ENCODE measurements around the gene KCND3.

KCND3 gene

DNA sequence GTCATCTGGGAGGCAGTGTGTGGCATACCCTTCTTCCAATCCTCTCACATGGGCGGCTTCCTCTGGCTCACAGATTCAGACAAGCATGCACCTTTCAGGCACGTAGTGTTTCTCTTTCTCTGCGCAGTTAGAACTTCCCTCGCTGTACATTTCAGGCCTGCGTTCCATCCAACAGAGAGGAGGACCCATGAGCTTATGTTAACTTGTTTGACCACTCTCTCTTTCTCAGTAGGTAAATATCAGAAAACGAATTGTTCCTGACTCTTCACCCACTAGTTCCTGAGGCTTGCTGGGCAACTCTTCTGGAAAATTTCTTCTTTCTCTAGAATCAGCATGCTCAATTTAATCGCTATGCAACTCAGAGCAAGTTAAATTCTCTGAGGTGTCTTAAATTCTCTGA, 148.3 kb downstream of the KCND3 start:
- no peak for DNase-seq

DNA sequence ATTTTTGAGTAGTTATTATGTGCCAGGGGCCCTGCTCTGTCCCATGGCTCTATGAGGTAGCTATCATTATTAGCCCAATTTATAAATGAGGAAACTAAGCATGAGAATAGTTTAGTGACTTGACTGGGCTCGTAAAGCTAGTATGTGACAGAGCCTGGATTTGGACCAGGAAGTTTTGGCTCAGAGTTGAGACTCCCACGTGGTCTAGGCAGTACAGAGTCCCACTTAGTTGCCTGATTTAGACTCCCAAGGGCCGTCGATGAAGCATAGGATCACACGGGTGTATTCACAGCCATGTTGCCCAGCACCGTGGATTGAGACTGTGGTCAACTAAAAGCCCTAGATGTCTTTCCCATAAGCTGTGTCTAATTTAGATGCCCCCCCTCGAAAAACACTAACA, 152.1 kb downstream of the KCND3 start:
- DNase-seq: no peak

DNA sequence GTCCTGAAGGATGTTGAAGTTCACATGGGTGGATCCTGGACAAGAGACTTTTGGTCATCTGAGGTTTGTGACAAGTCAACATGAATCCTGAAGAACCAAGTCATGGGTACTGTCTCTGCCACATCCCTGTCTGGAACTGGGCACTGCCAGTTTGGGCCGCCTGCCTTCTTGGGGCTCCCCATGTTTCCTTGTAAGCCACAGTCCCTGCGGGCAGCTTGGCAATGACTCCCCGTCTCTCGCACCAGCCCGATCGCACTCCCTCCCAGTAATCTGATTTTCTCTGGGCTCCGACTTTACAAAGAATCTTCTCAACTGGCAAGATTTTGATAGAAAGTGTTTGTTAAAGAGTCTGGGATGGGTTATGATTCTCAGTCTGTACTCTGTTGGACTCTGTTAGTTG, 153.4 kb downstream of the KCND3 start:
- no peak for DNase-seq

- no peak for DNase-seq
Measured at GRCh38 chr1:111835514-111835913, 154.0 kb downstream of the KCND3 start.

DNA sequence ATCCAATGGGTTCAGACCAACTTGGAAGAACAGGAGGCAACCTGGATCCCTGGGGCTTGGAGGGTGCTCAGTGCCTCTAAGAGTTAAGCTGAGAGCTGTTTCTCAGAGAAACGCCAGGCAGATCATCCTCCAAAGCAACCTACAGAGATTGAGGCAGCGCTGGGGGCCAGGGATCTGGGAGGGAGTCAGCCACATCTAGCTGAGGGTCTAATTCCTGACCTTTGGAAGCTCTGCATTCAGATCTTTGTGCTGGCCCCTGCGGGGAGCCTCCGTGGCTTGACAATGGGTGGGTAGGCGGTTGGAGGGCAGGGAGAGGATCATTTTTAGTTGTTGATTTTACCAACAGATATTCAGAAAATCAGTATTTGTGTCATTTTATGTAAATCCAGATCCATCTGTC, 154.5 kb downstream of the KCND3 start:
- no peak for DNase-seq

GRCh38 chr1:111833334-111833733, 156.1 kb downstream of the KCND3 start:
- no peak for DNase-seq

GRCh38 chr1:111832521-111833155, 156.8 kb downstream of the KCND3 start:
- DNase-seq: no peak

DNA sequence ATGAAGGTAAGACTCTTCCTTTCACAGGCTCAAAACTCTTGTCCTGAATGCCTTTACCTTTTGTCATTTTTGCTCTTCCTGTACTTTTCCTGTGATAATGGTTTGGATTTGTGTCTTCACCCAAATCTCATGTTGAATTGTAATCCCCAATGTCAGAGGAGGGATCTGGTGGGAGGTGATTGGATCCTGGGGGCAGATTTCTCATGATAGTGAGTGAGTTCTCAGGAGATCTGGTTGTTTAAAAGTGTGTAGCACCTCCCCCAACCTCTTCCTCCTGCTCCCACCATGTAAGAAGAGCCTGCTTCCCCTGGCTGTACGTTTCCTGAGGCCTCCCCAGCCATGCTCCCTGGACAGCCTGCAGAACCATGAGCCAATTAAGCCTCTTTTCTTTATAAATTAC, 158.3 kb downstream of the KCND3 start:
- DNase-seq: no peak

GRCh38 chr1:111827946-111828345, 161.5 kb downstream of the KCND3 start:
- DNase-seq: no peak

- no peak for DNase-seq
Measured at GRCh38 chr1:111826278-111826677, 163.2 kb downstream of the KCND3 start.

DNA sequence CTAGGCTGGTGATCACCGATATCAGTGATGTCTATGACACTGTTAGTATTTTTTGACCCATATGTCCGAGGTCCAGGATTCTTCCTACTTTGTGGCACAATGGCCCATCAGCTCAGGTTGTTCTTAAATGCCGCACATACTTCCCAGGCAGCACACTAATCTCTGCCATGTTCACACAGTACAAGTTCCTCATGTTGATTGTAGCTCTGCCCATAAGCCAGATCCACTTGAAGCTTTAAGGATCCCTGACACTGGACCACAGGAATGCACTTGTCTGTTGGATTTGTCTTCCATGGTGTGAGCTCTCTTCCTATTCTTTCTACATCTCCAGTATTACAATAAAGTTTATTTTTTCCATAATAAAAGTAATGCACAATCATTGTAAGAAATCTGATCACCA, 164.3 kb downstream of the KCND3 start:
- DNase-seq: no peak

- no peak for DNase-seq
Measured at GRCh38 chr1:111822138-111822537, 167.3 kb downstream of the KCND3 start.

GRCh38 chr1:111821121-111821745, 168.2 kb downstream of the KCND3 start:
- no peak for DNase-seq

- DNase-seq: no peak
Measured at GRCh38 chr1:111819566-111820263, 169.8 kb downstream of the KCND3 start.

GRCh38 chr1:111818546-111818945, 170.9 kb downstream of the KCND3 start:
- no peak for DNase-seq

DNA sequence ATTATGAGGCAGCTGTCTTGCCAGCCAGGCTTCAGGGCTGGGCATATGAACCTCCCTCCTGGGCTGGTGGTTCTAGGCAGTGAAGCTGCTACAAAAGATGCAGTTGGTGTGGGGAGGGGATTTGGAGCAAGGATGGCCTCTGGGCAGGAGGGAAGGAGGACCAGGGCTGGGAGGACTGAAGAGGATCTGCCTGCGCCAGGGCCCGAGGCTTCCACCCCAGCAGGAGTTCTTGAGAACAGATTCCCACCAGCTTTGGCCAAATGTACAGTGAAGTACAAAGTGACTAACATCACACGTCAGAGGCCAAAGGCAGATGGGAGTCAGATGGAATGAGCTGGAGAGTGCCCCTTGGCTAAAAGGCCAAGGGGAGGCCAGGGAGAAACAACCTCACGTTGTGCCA, 171.4 kb downstream of the KCND3 start:
- no peak for DNase-seq

DNA sequence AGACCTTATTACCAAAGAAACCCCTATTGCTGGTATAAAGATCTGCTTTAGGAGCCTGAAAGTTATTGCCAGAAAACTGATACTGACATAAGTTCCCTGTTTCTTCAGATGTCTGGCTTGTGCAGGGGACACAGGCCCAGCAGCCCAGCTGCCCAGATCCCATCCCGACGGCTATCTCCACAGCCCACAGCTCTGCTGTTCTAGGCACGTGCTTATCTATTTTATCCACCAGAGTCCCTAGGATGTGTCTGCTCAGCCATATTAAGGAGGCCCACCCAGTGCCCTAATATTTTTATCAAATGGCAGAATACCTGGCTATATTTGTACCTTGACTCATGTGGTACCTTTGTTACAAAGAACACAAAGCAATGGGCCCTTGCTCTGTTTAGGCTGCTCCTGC, 174.8 kb downstream of the KCND3 start:
- no peak for DNase-seq

DNA sequence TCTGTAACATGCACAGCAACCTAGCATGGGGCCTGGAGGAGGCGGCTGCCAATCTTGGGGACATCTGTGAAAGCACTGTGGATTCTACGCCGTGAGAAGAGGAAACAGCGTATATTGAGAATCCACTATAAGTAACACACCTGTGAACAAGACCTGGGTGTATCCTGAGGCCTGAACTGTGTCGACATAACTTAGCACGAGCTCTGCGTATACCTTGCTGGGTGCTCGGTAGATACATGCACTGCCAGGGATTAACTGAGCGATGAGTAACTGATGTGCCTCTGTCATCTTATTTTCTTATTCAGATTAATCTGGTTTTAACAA, 175.2 kb downstream of the KCND3 start:
- DNase-seq: no peak

- DNase-seq: no peak
Measured at GRCh38 chr1:111813440-111814304, 175.8 kb downstream of the KCND3 start.

DNA sequence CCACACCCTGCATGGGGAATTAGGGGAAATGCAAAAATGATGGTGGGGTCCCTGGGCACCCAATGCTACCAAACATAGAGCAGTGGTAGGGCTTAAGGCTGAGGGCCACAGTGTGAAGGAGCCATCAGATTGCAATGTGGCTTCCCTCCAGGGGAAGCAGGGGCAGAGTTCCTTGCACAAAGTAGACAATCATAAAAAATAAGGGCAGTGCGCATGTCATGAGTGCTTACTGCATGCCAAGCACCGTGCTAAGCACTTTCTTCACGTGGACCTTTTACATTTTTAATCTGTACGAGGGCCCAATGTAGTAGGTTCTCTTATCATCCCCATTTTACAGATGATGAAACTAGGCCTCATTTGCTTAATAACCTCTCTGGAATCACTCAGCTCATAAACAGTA, 177.2 kb downstream of the KCND3 start:
- DNase-seq: no peak

- no peak for DNase-seq
Measured at GRCh38 chr1:111811891-111812290, 177.6 kb downstream of the KCND3 start.

- no peak for DNase-seq
Measured at GRCh38 chr1:111805251-111805650, 184.2 kb downstream of the KCND3 start.

DNA sequence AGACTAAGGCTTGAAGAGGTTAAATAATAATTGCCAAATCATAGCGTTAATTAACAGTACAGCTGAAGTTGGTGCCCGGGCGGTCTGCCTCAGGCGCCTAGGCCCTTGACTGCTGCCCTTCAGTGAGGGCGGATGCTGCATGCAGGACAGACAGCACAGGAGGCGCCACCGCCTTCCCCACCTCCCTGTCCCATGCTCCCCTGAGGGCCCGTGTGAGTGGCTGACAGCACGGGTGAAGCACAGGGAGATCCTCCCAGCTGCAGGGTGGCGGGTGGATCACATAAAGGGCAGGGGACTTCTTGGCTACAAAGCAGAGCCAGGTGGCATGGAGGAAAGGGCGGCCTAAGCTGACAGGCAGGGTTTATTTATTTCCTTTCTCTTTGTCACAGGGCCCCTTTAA, 184.7 kb downstream of the KCND3 start:
- no peak for DNase-seq

All from inflammatory macrophage (primary cell).